Measurements from ENCODE around the gene PNMA8A.

The PNMA8A gene

DNA sequence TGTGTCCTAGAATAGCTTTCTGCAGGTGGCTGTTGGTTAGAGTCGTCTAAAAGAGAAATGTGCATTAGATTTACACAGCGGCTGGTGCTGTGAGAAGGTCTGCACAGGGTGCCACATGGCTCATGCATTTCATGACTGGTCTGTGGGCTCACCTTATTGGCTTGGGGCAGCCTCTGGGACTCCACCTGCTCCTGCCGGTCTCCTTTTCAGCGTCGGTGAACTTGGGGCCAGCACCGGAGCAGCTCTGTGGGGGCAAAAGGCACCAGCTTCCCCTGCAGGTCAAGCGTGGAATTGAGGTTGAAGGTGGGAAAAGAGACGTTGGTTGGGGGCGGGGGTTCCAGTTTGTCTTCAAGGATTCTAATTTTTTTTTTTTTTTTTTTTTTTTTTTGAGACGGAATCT is 39.5 kb downstream of the PNMA8A start:
- CTCF ChIA-PET, result interaction anchor here (1.6 kb wide), 1 partner anchor 36 kb away, joined by 4 read pairs; no protein-coding TSS in a partner anchor

DNA sequence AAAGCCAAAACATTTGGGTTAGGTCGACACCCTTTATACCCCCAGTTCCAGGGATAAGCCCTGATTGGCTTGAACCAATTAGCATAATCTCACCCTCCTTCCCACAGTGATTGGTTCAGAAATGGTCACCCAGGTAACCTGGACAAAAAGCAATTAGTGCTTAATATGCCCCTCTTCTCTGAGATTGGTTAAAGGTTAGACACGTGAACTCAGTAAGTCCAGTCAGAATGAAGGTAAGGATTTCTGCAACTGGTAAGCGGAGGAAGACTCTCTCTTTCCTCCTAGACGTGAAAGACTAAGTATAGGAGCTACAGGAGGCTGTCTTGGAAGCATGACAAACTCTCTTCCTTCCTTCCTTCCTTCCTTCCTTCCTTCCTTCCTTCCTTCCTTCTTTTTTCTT is 41.4 kb downstream of the PNMA8A start:
- DNase-seq (ENCODE audit: low read depth, low spot score), result no peak
- ChIA-PET POLR2A (interaction anchor here (0.6 kb wide), 1 partner anchor 14 kb away, joined by 4 read pairs; no protein-coding TSS in a partner anchor), CTCF (no interaction called here)
- H3K4me3 ChIP-seq (ENCODE audit: low read depth, low read length), result no peak overlapping the region
- TF ChIP-seq, protein P1, sequence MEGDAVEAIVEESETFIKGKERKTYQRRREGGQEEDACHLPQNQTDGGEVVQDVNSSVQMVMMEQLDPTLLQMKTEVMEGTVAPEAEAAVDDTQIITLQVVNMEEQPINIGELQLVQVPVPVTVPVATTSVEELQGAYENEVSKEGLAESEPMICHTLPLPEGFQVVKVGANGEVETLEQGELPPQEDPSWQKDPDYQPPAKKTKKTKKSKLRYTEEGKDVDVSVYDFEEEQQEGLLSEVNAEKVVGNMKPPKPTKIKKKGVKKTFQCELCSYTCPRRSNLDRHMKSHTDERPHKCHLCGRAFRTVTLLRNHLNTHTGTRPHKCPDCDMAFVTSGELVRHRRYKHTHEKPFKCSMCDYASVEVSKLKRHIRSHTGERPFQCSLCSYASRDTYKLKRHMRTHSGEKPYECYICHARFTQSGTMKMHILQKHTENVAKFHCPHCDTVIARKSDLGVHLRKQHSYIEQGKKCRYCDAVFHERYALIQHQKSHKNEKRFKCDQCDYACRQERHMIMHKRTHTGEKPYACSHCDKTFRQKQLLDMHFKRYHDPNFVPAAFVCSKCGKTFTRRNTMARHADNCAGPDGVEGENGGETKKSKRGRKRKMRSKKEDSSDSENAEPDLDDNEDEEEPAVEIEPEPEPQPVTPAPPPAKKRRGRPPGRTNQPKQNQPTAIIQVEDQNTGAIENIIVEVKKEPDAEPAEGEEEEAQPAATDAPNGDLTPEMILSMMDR (IDR thresholded peaks at IDR 0.05; ENCODE audit: insufficient read depth, low read length, missing control alignments), result no peak

More for the DNA sequence above, 39.5 kb downstream of the PNMA8A start:
- POLR2A ChIA-PET, result no interaction called here
- H3K4me3 ChIP-seq (ENCODE audit: low read depth, low read length), result no peak overlapping the region
- TF ChIP-seq, protein P1 (IDR thresholded peaks at IDR 0.05; ENCODE audit: insufficient read depth, low read length, missing control alignments), result no peak
- DNase-seq (ENCODE audit: low read depth, low spot score), result no peak

DNA sequence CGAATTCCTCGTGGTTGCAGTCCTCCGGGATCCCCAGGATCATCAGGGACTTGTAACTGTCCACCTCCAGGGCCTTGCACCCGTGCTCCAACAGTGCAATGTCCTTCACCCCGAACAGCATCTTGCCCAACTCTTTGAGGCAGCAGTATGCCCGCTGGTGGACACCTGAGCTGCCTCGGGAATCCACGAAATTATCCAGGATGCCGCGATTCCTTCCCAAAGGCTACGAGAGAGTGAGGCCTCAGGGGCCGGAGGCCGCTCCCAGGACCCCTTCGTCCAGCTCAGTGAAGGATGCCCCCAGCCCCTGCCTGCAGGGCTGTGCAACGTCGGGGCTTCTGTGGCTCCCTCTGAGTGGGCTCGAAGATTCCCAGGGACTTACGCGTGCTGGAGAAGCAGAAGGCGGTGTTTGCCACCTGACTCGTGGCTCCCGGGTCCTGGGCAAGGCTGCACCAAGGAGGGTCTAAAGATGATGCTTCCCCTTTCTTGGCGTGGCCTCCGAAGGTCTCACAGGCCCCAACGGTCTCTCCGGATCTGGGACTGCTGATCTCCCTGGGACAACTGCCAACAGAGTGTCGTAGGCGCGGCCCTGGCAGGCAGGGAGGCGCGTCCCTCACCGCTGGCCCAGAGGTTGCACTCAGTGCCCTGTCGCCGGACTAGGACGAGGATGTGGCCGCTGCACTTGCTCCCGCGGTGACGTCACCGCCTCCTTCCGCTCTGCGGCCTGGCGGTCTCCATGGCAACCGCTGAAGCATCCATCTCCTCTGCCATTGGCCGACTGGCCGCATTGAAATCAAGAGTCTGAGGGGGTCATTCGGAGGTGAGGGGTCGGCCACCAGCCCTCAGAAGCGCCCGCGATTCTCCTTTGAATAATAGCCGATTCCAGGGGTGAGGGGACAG is 42.9 kb downstream of the PNMA8A start, which contains the start of gene PNMA8C:
PNMA8C (minus strand) TSS at position 698 of the 897 bp plus-strand sequence; CDS start at position 121, 577 bp downstream.
- TF ChIP-seq, protein P1 (IDR thresholded peaks at IDR 0.05; ENCODE audit: insufficient read depth, low read length, missing control alignments), result no peak
- DNase-seq (ENCODE audit: low read depth, low spot score), result no peak

DNA sequence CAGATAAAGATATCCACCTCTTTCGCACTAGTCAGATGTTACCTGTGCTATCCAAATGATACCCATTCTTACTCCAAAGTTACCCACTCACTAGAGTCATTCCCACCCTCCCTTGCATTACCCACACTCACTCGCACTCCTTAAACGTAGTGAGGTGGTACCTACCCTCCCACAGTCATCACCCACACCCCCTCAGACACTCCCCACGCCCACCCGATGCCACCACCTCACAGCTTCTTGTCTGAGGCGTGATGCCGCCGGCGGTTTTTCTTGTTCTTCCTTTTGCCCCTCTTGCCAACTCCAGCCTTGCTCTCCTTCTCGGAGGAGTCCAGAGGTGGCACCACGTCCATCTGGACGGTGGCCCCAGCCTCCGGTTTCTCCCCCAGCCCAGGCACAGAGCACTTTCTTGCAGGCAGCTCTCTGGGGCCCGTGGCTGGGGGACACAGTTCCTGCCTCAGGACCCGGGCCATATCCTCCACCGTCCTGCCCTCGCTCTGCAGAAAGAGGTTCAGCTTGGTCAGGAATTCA is 43.8 kb downstream of the PNMA8A start:
- ChIA-PET POLR2A (no interaction called here), CTCF (interaction anchor here (0.7 to 1.8 kb wide), 2 partner anchors 25 to 102 kb away, joined by 3 to 4 read pairs; no protein-coding TSS in a partner anchor)
- H3K4me3 ChIP-seq (ENCODE audit: low read depth, low read length), result no peak overlapping the region
- TF ChIP-seq, protein P1 (IDR thresholded peaks at IDR 0.05; ENCODE audit: insufficient read depth, low read length, missing control alignments), result no peak
- no peak for DNase-seq (ENCODE audit: low read depth, low spot score)

More for the DNA sequence above, 42.9 kb downstream of the PNMA8A start, which contains the start of gene PNMA8C:
- CTCF ChIA-PET, result interaction anchor here (0.7 to 1.8 kb wide), 2 partner anchors 26 to 101 kb away, joined by 3 to 4 read pairs; no protein-coding TSS in a partner anchor
- POLR2A ChIA-PET, result no interaction called here
- peak within 1 kb of the TSS; percentile 23 for H3K4me3 ChIP-seq (ENCODE audit: low read depth, low read length)

DNA sequence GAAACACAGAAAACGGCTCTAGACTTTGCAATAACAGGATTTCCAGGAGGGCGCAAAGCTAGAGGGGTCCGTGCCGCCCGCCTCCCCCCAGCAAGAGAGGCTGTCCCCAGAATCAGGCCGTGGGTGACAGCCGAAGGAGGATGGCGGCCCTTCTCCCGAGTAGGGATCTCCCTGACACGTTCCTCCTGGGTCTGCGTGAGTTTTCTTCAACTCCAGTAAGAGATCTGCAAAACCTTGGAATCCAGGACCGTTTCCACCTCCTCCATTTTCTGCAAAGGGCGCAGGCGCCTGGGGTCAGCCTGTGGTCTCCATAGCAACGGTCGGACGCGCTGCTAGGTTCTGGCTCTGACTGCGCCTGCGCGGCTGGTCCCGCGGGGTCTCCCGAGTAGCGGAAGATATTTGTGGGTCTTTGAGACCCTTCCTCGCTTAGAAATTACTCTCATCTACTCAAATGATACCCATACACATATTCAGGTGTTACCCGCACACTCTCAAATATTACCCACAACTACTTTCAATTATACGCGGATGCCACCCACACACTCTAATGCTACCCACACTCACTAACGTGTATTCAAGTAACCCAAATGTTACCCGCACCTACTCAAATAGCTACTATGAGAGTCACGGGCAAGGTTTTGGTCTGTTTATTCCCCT is 44.7 kb downstream of the PNMA8A start:
- no peak for DNase-seq (ENCODE audit: low read depth, low spot score)
- H3K4me3 ChIP-seq (ENCODE audit: low read depth, low read length), result peak overlapping the region; percentile 59
- POLR2A ChIA-PET, result no interaction called here
- TF ChIP-seq, protein P1 (IDR thresholded peaks at IDR 0.05; ENCODE audit: insufficient read depth, low read length, missing control alignments), result no peak
- CTCF ChIA-PET, result interaction anchor here (1.8 kb wide), 1 partner anchor 24 kb away, joined by 4 read pairs; no protein-coding TSS in a partner anchor

Measured in AG04449 (cell line).